ENCODE results near the gene KCNQ2. TPM values are rescaled to one million over a fixed set of nuclear protein-coding genes. Genes with fewer than 3 reads are reported as not detected.

KCNQ2 gene
- total and polyA plus RNA-seq, 8 donors, result 0.03 to 2.2 (median 0.25) TPM; not detected in 5

DNA sequence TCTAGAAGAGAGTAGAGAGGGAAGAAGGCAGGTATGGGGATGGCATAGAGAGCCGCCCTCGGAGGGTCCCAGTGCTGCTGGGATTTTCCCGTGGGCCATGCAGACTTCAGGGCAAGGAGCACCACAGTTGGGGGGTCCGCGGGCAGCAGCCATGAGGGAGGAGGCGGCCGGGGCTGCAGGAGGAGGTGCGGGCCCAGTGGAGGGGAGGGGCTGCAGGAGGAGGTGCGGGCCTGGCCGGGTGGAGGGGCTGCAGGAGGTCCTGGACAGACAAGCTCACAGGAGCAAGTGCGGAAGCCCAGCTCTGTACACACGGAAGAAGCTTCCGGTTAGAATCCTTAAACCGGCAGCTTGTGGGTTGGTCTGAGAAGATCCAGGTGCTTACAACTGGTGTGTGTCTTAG lies 76.7 kb downstream of the KCNQ2 start:
- peaks cover 0 to 92% (median 18%) of the 10 kb centered on the region in 3 donors for H3K27me3 ChIP-seq
- 70 to 86% (median 72%) methylated on average over 10 to 14 of the region's 14 CpGs for WGBS, 5 donors

DNA sequence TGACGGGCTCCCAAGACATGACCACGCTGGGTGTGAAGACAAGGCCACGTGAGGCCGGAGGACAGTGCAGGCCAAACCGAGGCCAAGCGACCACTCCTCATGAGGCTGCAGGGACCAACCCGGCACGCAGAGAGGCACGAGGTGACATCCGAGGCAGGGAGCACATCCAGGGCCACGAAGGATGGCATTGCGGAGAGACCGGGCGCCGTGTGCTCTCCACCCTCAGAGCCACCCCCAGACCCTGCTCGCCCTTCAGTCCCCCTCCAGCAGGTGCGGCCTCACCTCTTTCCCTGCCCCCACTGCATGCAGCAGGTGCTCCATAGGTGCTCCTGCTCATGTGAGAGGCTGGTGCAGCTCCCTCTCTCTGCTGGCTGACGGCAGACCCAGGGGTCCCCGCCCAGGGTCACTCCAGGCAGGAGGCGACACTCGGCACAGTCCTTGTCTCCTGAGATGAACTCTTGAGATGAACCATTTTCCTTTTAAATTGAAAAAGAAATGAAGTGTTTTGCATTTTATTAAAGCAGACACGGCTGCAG lies 77.5 kb downstream of the KCNQ2 start:
- H3K36me3 ChIP-seq, result no peaks in the 10 kb centered on the region
- WGBS, 5 donors, result 68 to 80% (median 79%) methylated on average over 15 to 22 of the region's 22 CpGs
- H3K27ac ChIP-seq, result no peak overlapping the region
- no peak for DNase-seq
- peaks cover 0 to 10% (median 4%) of the 10 kb centered on the region in 4 donors for H3K4me1 ChIP-seq
- no peak overlapping the region for H3K4me3 ChIP-seq
- H3K9me3 ChIP-seq, result peaks cover 0 to 19% (median 12%) of the 10 kb centered on the region in 4 donors
- TF ChIP-seq, protein P1, sequence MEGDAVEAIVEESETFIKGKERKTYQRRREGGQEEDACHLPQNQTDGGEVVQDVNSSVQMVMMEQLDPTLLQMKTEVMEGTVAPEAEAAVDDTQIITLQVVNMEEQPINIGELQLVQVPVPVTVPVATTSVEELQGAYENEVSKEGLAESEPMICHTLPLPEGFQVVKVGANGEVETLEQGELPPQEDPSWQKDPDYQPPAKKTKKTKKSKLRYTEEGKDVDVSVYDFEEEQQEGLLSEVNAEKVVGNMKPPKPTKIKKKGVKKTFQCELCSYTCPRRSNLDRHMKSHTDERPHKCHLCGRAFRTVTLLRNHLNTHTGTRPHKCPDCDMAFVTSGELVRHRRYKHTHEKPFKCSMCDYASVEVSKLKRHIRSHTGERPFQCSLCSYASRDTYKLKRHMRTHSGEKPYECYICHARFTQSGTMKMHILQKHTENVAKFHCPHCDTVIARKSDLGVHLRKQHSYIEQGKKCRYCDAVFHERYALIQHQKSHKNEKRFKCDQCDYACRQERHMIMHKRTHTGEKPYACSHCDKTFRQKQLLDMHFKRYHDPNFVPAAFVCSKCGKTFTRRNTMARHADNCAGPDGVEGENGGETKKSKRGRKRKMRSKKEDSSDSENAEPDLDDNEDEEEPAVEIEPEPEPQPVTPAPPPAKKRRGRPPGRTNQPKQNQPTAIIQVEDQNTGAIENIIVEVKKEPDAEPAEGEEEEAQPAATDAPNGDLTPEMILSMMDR (IDR thresholded peaks at IDR 0.05), result no peak
- TF ChIP-seq POLR2A (IDR thresholded peaks at IDR 0.05), result no peak
- no peak for TF ChIP-seq EP300 (IDR thresholded peaks at IDR 0.05)
- no peak for TF ChIP-seq POLR2AphosphoS5 (IDR thresholded peaks at IDR 0.05)
- peaks cover 0 to 86% (median 18%) of the 10 kb centered on the region in 3 donors for H3K27me3 ChIP-seq
- intact Hi-C loops (cut with DNase I; ENCODE audit: low total_unique reads), result no loop called here

More for the DNA sequence above, 76.7 kb downstream of the KCNQ2 start:
- Histone ChIP-seq H3K27ac (no peak overlapping the region), H3K36me3 (no peaks in the 10 kb centered on the region), H3K4me1 (peaks cover 0 to 10% (median 4%) of the 10 kb centered on the region in 4 donors), H3K9me3 (peaks cover 0 to 13% (median 10%) of the 10 kb centered on the region in 4 donors), H3K4me3 (no peak overlapping the region)
- no peak for DNase-seq
- intact Hi-C loops (cut with DNase I; ENCODE audit: low total_unique reads), result no loop called here
- TF ChIP-seq, protein P1 (IDR thresholded peaks at IDR 0.05), result no peak

DNA sequence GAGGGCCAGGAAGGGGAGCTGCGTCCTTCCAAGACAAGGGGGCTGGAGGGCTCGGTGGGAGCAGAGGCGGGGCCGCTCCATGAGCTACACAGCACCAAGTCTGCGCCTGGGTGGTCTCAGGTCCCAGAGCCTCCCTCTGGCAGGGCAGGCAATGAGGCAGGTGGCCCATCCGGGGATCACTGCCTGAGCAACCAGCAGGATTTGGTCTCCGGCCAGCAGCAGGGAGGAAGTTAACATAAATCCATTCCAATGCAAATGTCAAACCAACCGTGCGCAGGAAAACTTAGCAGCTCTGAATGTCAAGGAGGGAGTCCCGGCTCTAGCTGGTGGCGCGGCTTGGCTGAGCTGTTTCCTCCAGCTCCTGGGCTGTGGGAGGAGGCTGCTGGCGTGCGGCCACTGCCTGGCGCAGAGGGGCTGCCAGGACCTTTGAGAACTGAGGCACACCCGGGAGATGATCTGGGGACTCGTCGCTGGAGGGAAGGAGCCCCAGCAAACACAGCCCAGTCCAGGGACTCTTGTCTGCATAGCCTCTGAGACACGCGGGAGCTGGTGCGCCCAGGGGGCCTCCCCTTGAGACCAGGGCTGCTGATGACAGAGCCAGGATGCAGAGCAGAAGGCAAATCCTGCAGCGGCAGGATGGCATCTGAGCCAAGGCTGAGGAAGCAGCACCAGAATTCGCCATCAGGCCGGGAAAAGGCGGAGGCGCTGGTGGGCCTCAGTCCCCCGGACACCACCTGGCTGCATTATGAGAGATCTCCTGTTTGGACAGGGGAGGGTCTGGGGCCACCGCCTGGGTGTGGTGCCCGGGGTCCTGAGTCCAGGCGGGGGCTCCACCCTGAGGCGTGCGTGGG lies 78.2 kb downstream of the KCNQ2 start:
- no peak for TF ChIP-seq EP300 (IDR thresholded peaks at IDR 0.05)
- no peak for TF ChIP-seq POLR2A (IDR thresholded peaks at IDR 0.05)
- TF ChIP-seq POLR2AphosphoS5 (IDR thresholded peaks at IDR 0.05), result no peak
- TF ChIP-seq, protein P1 (IDR thresholded peaks at IDR 0.05), result no peak
- Histone ChIP-seq H3K9me3 (peaks cover 0 to 24% (median 14%) of the 10 kb centered on the region in 4 donors), H3K27ac (no peak overlapping the region), H3K4me1 (peaks cover 0 to 10% (median 4%) of the 10 kb centered on the region in 4 donors), H3K36me3 (no peaks in the 10 kb centered on the region), H3K27me3 (peaks cover 0 to 79% (median 18%) of the 10 kb centered on the region in 3 donors), H3K4me3 (no peak overlapping the region)
- 24 to 33% (median 29%) methylated on average over 17 to 32 of the region's 32 CpGs for whole genome bisulfite sequencing, 5 donors
- DNase-seq, result peak in 1 of 2 donors; percentile 76
- intact Hi-C loops (cut with DNase I; ENCODE audit: low total_unique reads), result no loop called here

DNA sequence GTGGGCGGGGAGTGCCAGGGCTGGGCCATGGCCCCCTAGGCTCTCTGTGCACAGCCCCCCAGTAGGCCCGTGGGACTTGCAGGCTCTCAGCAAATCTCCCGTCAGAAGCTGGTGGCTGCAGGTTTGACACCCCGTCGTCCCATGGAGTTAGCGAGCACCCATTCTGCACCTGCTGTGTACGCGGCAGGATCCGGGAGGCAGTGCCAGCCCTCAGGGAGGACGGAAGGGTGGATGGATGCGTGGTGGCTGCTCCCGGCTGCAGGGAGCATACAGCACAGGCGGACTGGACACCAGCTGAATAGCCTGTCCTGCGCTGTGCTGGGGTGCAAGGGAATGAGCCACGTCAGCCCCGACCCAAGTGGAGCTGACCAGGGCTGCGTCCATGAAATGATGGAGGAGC lies 78.9 kb downstream of the KCNQ2 start:
- intact Hi-C loops (cut with DNase I; ENCODE audit: low total_unique reads), result no loop called here
- Histone ChIP-seq H3K27me3 (peaks cover 0 to 72% (median 18%) of the 10 kb centered on the region in 3 donors), H3K27ac (no peak overlapping the region), H3K4me3 (no peak overlapping the region), H3K36me3 (no peaks in the 10 kb centered on the region), H3K9me3 (peaks cover 0 to 24% (median 14%) of the 10 kb centered on the region in 4 donors), H3K4me1 (peaks cover 0 to 10% (median 4%) of the 10 kb centered on the region in 4 donors)
- TF ChIP-seq, protein P1 (IDR thresholded peaks at IDR 0.05), result no peak
- TF ChIP-seq POLR2A (IDR thresholded peaks at IDR 0.05), result no peak
- no peak for DNase-seq
- 73 to 86% (median 79%) methylated on average over 14 to 17 of the region's 17 CpGs for WGBS, 5 donors

Data from stomach (tissue), 9 donors.